ENCODE data around the gene FTO. TPM values are rescaled to one million over a fixed set of nuclear protein-coding genes. Genes with fewer than 3 reads are reported as not detected.

FTO gene
- total RNA-seq, 4 donors from 2014 or later = 70.9 to 89.7 (median 86.8) TPM

- TF ChIP-seq CTCF (IDR thresholded peaks at IDR 0.05) = no peak
- DNase-seq (ENCODE audit: low spot score) (no peak), ATAC-seq (ENCODE audit: low FRiP score) (no peak)
These were observed 58.2 kb downstream of the FTO start for GRCh38 chr16:53761962-53762703.

GRCh38 chr16:53766304-53767016 lies 62.5 kb downstream of the FTO start:
- no peak for TF ChIP-seq CTCF (IDR thresholded peaks at IDR 0.05)
- DNase-seq (ENCODE audit: low spot score) = no peak
- no peak for ATAC-seq (ENCODE audit: low FRiP score)

- ATAC-seq (ENCODE audit: low FRiP score) (no peak), DNase-seq (ENCODE audit: low spot score) (no peak)
- TF ChIP-seq CTCF (IDR thresholded peaks at IDR 0.05) = no peak
These were observed 64.2 kb downstream of the FTO start for GRCh38 chr16:53768167-53768566.

- TF ChIP-seq CTCF (IDR thresholded peaks at IDR 0.05) = no peak
- no peak for DNase-seq (ENCODE audit: low spot score)
- ATAC-seq (ENCODE audit: low FRiP score) = no peak
These were observed 64.6 kb downstream of the FTO start for GRCh38 chr16:53768593-53768992.

- no peak for TF ChIP-seq CTCF (IDR thresholded peaks at IDR 0.05)
- DNase-seq (ENCODE audit: low spot score) (no peak), ATAC-seq (ENCODE audit: low FRiP score) (no peak)
These were observed 65.2 kb downstream of the FTO start for GRCh38 chr16:53769185-53769584.

- ATAC-seq (ENCODE audit: low FRiP score) (no peak), DNase-seq (ENCODE audit: low spot score) (no peak)
- TF ChIP-seq CTCF (IDR thresholded peaks at IDR 0.05) = no peak
These were observed 65.8 kb downstream of the FTO start for GRCh38 chr16:53769787-53770186.

- TF ChIP-seq CTCF (IDR thresholded peaks at IDR 0.05) = no peak
- ATAC-seq (ENCODE audit: low FRiP score) = peak; percentile 39
- DNase-seq (ENCODE audit: low spot score) = no peak
These were observed 66.7 kb downstream of the FTO start for GRCh38 chr16:53770641-53771040.

Measured in omental fat pad (tissue), 4 donors.